Measurements from ENCODE around the gene WASF2.

The WASF2 gene

GRCh38 chr1:27372022-27372807 is 117.8 kb downstream of the WASF2 start:
- no peak for DNase-seq

- DNase-seq = no peak
Observed at GRCh38 chr1:27368869-27369582, 120.9 kb downstream of the WASF2 start.

- DNase-seq = no peak
Observed at GRCh38 chr1:27367160-27367650, 122.8 kb downstream of the WASF2 start.

GRCh38 chr1:27366411-27367159 is 123.4 kb downstream of the WASF2 start, which contains the start of gene MAP3K6:
Gene MAP3K6 (minus strand): TSS chr1:27366961. CDS start chr1:27366597, 364 bp downstream.
- DNase-seq = peak; percentile 89

GRCh38 chr1:27366113-27366410 is 123.9 kb downstream of the WASF2 start:
- peak; percentile 89 for DNase-seq

GRCh38 chr1:27365372-27366112 is 124.4 kb downstream of the WASF2 start:
- peak; percentile 88 for DNase-seq

GRCh38 chr1:27364696-27365371 is 125.1 kb downstream of the WASF2 start:
- no peak for DNase-seq

GRCh38 chr1:27363766-27364695 is 125.9 kb downstream of the WASF2 start:
- no peak for DNase-seq

GRCh38 chr1:27361553-27361952 is 128.4 kb downstream of the WASF2 start:
- DNase-seq = no peak

GRCh38 chr1:27361044-27361402 is 128.9 kb downstream of the WASF2 start:
- DNase-seq = no peak

GRCh38 chr1:27360159-27361043 is 129.6 kb downstream of the WASF2 start:
- no peak for DNase-seq

- no peak for DNase-seq
Observed at GRCh38 chr1:27359822-27360158, 130.2 kb downstream of the WASF2 start.

- no peak for DNase-seq
Observed at GRCh38 chr1:27358928-27359313, 131.0 kb downstream of the WASF2 start.

GRCh38 chr1:27358038-27358927 is 131.7 kb downstream of the WASF2 start:
- no peak for DNase-seq

GRCh38 chr1:27357281-27358037 is 132.5 kb downstream of the WASF2 start:
- peak; percentile 72 for DNase-seq

GRCh38 chr1:27356619-27357280 is 133.2 kb downstream of the WASF2 start:
- DNase-seq = no peak

- DNase-seq = no peak
Observed at GRCh38 chr1:27356277-27356618, 133.7 kb downstream of the WASF2 start.

GRCh38 chr1:27355683-27356082 is 134.3 kb downstream of the WASF2 start:
- DNase-seq = no peak

Data from RPMI8226 (cell line).